Vagina (tissue), 2 donors: Measurements from ENCODE around the gene ADAMTS13. TPM values are rescaled to one million over a fixed set of nuclear protein-coding genes. Genes with fewer than 3 reads are reported as not detected.
"Not testable (repeated sequence)": the region's sequence is repeated elsewhere in the genome, so short reads cannot be mapped to it uniquely, and the experiment has no call there.

Experiments
- DNase-seq, 2 donors: peaks; one replicate each; pipeline ENCODE4 v3.0.0-alpha.2; 2017; ENCODE audit errors: extremely low spot score in 2 of 2
- H3K27ac ChIP-seq: fragments of 200-600 bp; sonication (generic); one replicate; pipeline ENCODE4 v1.5.1; 2019
- H3K27me3 ChIP-seq: fragments of 200-600 bp; sonication (generic); one replicate; pipeline ENCODE4 v1.5.1; 2019
- H3K36me3 ChIP-seq, 2 donors: fragments of 200-600 bp; sonication (generic); one replicate each; pipeline ENCODE4 v1.5.1; 2017 to 2019
- H3K4me1 ChIP-seq: fragments of 200-600 bp; sonication (generic); one replicate; pipeline ENCODE4 v1.5.1; 2019
- H3K4me3 ChIP-seq, 2 donors: fragments of 200-600 bp; sonication (generic); 1 replicate in 1 of 2; 2 replicates in 1 of 2; pipeline ENCODE4 v1.5.1; 2016 to 2019
- H3K9me3 ChIP-seq: fragments of 200-600 bp; sonication (generic); one replicate; pipeline ENCODE4 v1.5.1; 2019
- POLR2A ChIP-seq, 2 donors: fragments of 450-650 bp; IDR thresholded peaks; one replicate each; pipeline ENCODE4 v1.6.1; 2017; ENCODE audit warnings: antibody characterized with exemption in 2 of 2, mild to moderate bottlenecking in 2 of 2, moderate library complexity in 2 of 2
- POLR2AphosphoS5 ChIP-seq, 2 donors: sonication (generic); formaldehyde crosslinking; IDR thresholded peaks; one replicate each; pipeline ENCODE4 v1.9.0; 2017; ENCODE audit warnings: antibody characterized with exemption in 2 of 2, mild to moderate bottlenecking in 2 of 2, low read depth in 1 of 2; ENCODE audit not compliant: insufficient read depth in 1 of 2
- intact Hi-C: fragments of 100-400 bp; cut with DNase I; formaldehyde crosslinking; loops from one replicate; pipeline ENCODE4 v1.15.1; 2023
- total RNA-seq: library from RNA; depleted of rRNA; stranded (reverse); fragments of >200 nt; gene quantifications from one replicate; pipeline ENCODE4 v1.2.3, GENCODE V29; 2016
- TF ChIP-seq, protein P1 (sequence below), 3 experiments: fragments of 450-650 bp in 2 of 3; fragments of 200-600 bp in 1 of 3; sonication (generic) in 1 of 3; IDR thresholded peaks; one replicate each; pipeline ENCODE4 v1.5.1; 2017 to 2019; ENCODE audit warnings: antibody characterized with exemption in 3 of 3, mild to moderate bottlenecking in 2 of 3, moderate library complexity in 2 of 3

ADAMTS13 gene
- total RNA-seq, 1 donor from 2014 or later, result 2.0 TPM

- no peaks in the 10 kb centered on the region for H3K27me3 ChIP-seq
These were observed 23.3 kb downstream of the ADAMTS13 start for GRCh38 chr9:133445293-133445969.

GRCh38 chr9:133448487-133448972 lies 26.4 kb downstream of the ADAMTS13 start:
- H3K4me3 ChIP-seq, result no peak overlapping the region
- intact Hi-C loops, result no loop called here
- no peaks in the 10 kb centered on the region for H3K9me3 ChIP-seq
- H3K27ac ChIP-seq, result no peak overlapping the region
- TF ChIP-seq POLR2AphosphoS5 (IDR thresholded peaks at IDR 0.05; ENCODE audit: insufficient read depth in 1 of 2, low read depth in 1 of 2) (no peak), POLR2A (IDR thresholded peaks at IDR 0.05) (no peak)
- TF ChIP-seq, protein P1, sequence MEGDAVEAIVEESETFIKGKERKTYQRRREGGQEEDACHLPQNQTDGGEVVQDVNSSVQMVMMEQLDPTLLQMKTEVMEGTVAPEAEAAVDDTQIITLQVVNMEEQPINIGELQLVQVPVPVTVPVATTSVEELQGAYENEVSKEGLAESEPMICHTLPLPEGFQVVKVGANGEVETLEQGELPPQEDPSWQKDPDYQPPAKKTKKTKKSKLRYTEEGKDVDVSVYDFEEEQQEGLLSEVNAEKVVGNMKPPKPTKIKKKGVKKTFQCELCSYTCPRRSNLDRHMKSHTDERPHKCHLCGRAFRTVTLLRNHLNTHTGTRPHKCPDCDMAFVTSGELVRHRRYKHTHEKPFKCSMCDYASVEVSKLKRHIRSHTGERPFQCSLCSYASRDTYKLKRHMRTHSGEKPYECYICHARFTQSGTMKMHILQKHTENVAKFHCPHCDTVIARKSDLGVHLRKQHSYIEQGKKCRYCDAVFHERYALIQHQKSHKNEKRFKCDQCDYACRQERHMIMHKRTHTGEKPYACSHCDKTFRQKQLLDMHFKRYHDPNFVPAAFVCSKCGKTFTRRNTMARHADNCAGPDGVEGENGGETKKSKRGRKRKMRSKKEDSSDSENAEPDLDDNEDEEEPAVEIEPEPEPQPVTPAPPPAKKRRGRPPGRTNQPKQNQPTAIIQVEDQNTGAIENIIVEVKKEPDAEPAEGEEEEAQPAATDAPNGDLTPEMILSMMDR (IDR thresholded peaks at IDR 0.05), result no peak
- DNase-seq, result no peak
- H3K27me3 ChIP-seq, result no peaks in the 10 kb centered on the region
- no peaks in the 10 kb centered on the region for H3K4me1 ChIP-seq
- H3K36me3 ChIP-seq, result no peaks in the 10 kb centered on the region

More at GRCh38 chr9:133445293-133445969, 23.3 kb downstream of the ADAMTS13 start:
- no peak for DNase-seq
- no peaks in the 10 kb centered on the region for H3K36me3 ChIP-seq
- H3K4me3 ChIP-seq, result no peak overlapping the region
- intact Hi-C loops, result no loop called here
- TF ChIP-seq POLR2AphosphoS5 (IDR thresholded peaks at IDR 0.05; ENCODE audit: insufficient read depth in 1 of 2, low read depth in 1 of 2) (no peak), POLR2A (IDR thresholded peaks at IDR 0.05) (no peak)
- TF ChIP-seq, protein P1 (IDR thresholded peaks at IDR 0.05), result no peak
- no peaks in the 10 kb centered on the region for H3K4me1 ChIP-seq
- no peak overlapping the region for H3K27ac ChIP-seq
- H3K9me3 ChIP-seq, result no peaks in the 10 kb centered on the region

- Histone ChIP-seq H3K27ac (no peak overlapping the region), H3K27me3 (no peaks in the 10 kb centered on the region), H3K4me1 (no peaks in the 10 kb centered on the region), H3K4me3 (no peak overlapping the region), H3K36me3 (no peaks in the 10 kb centered on the region), H3K9me3 (no peaks in the 10 kb centered on the region)
- intact Hi-C loops, result no loop called here
- no peak for DNase-seq
- TF ChIP-seq POLR2A (IDR thresholded peaks at IDR 0.05), result no peak
- TF ChIP-seq, protein P1 (IDR thresholded peaks at IDR 0.05), result no peak
- no peak for TF ChIP-seq POLR2AphosphoS5 (IDR thresholded peaks at IDR 0.05; ENCODE audit: insufficient read depth in 1 of 2, low read depth in 1 of 2)
These were observed 27.6 kb downstream of the ADAMTS13 start for GRCh38 chr9:133449760-133450159.

GRCh38 chr9:133451865-133452264 lies 29.7 kb downstream of the ADAMTS13 start:
- intact Hi-C loops, DNase-seq, H3K4me3 ChIP-seq, H3K36me3 ChIP-seq, H3K4me1 ChIP-seq, H3K27me3 ChIP-seq, H3K9me3 ChIP-seq, H3K27ac ChIP-seq: not testable (repeated sequence)

GRCh38 chr9:133452562-133452961 lies 30.4 kb downstream of the ADAMTS13 start:
- Histone ChIP-seq H3K4me3 (no peak overlapping the region), H3K27ac (no peak overlapping the region), H3K36me3 (no peaks in the 10 kb centered on the region), H3K27me3 (no peaks in the 10 kb centered on the region), H3K4me1 (no peaks in the 10 kb centered on the region), H3K9me3 (no peaks in the 10 kb centered on the region)
- no peak for DNase-seq
- intact Hi-C loops, result no loop called here
- TF ChIP-seq POLR2A (IDR thresholded peaks at IDR 0.05), result no peak
- TF ChIP-seq POLR2AphosphoS5 (IDR thresholded peaks at IDR 0.05; ENCODE audit: insufficient read depth in 1 of 2, low read depth in 1 of 2), result no peak
- TF ChIP-seq, protein P1 (IDR thresholded peaks at IDR 0.05), result no peak
